Stimulated activated CD4-positive, alpha-beta T cell treated with anti-CD3 and anti-CD28 coated beads, Interleukin-1b, Interleukin-23, amount 100 ng/mL, for 48 hours (primary cell): ENCODE results near the gene ANKRD33B.

ENCODE experiments used
- DNase-seq: peaks from one replicate; pipeline ENCODE4 v3.0.0-alpha.2; 2020

The ANKRD33B gene

GRCh38 chr5:10682801-10683525 lies 119.1 kb downstream of the ANKRD33B start:
- no peak for DNase-seq

GRCh38 chr5:10684303-10685086 lies 120.6 kb downstream of the ANKRD33B start:
- no peak for DNase-seq

GRCh38 chr5:10685115-10685521 lies 121.2 kb downstream of the ANKRD33B start:
- DNase-seq, result no peak

GRCh38 chr5:10686890-10687289 lies 123.0 kb downstream of the ANKRD33B start:
- no peak for DNase-seq

GRCh38 chr5:10688651-10689171 lies 124.8 kb downstream of the ANKRD33B start:
- DNase-seq, result no peak

GRCh38 chr5:10689391-10690081 lies 125.7 kb downstream of the ANKRD33B start:
- peak; percentile 35 for DNase-seq

GRCh38 chr5:10690460-10691440 lies 126.9 kb downstream of the ANKRD33B start:
- DNase-seq, result no peak

- no peak for DNase-seq
Observed at GRCh38 chr5:10691826-10692785, 128.2 kb downstream of the ANKRD33B start.

- DNase-seq, result peak; percentile 17
Observed at GRCh38 chr5:10695055-10695649, 131.3 kb downstream of the ANKRD33B start.

GRCh38 chr5:10695759-10696543 lies 132.1 kb downstream of the ANKRD33B start:
- no peak for DNase-seq

- no peak for DNase-seq
Observed at GRCh38 chr5:10699281-10699874, 135.5 kb downstream of the ANKRD33B start.

GRCh38 chr5:10699987-10700386 lies 136.1 kb downstream of the ANKRD33B start:
- DNase-seq, result no peak

- DNase-seq, result no peak
Observed at GRCh38 chr5:10700516-10700915, 136.6 kb downstream of the ANKRD33B start.

GRCh38 chr5:10701567-10702039 lies 137.7 kb downstream of the ANKRD33B start:
- DNase-seq, result no peak

GRCh38 chr5:10702040-10702629 lies 138.3 kb downstream of the ANKRD33B start:
- no peak for DNase-seq

- no peak for DNase-seq
Observed at GRCh38 chr5:10702911-10703491, 139.1 kb downstream of the ANKRD33B start.

GRCh38 chr5:10703676-10704075 lies 139.8 kb downstream of the ANKRD33B start:
- no peak for DNase-seq

- DNase-seq, result no peak
Observed at GRCh38 chr5:10704949-10705621, 141.2 kb downstream of the ANKRD33B start.
